ENCODE measurements around the gene RHOD. TPM values are rescaled to one million over a fixed set of nuclear protein-coding genes. Genes with fewer than 3 reads are reported as not detected.

RHOD gene
- polyA plus RNA-seq, 1 of the 3 experiments (the other 2 are of a cell fraction) = not detected

DNA sequence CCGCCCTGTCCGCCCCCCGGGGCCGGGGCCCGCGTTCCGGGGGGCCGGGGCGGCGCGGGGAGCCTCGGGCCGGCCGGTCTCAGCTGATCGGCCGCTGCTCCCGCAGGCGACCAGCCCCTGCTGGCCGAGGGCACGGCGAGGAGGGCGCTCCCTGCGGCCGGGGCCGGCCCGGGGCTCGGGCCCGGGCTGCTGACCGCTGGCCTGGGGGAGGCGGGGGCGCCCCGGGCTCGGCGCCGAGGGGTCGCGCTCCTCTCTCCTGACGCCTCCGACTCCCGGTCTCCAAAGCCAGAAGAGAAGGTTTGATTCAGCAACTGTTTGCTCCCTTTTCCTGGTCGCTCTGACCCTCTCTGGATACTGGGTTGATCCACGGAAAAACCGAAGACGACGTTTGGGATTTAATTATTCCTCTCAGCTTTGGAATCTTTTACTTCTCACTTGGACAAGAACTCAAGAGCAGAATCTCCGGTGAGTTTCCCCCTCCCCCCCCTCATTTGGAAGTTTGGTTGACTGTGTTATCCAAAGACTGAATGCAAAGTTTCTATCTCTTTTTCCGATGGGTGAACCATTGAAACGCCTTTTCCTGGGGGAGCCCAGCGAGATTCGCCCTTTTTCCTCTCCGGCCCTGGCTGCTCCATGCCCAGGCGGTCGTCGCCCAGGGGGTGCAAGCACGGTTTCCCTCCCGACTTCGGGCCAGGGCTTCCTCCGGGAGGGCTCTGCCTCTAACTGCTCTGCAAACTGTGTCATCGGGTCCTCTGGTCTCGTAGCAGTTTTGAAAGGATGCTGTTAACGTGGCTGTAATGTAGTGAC lies 63.1 kb downstream of the RHOD start:
- Histone ChIP-seq H3K36me3 (replicated peaks in 1 of 2; ENCODE audit: control insufficient read depth in 1 of 2, insufficient read depth in 2 of 2, low read length in 1 of 2) (peaks cover 0 to 12% of the 10 kb centered on the region in 2 experiments), H3F3A (replicated peaks; ENCODE audit: insufficient read depth) (peaks cover 17% of the 10 kb centered on the region), H2AFZ (ENCODE audit: low read depth) (peak overlapping the region; percentile 76), H3K9me3 (no peaks in the 10 kb centered on the region), H3K27me3 (ENCODE audit: insufficient read depth) (no peaks in the 10 kb centered on the region), H3K4me3 (ENCODE audit: low read depth in 2 of 2, low read length in 1 of 2) (peak overlapping the region; percentile 82 to 100), H3K9ac (peak overlapping the region; percentile 84), H4K20me1 (ENCODE audit: insufficient read depth) (peaks cover 42% of the 10 kb centered on the region), H3K9me2 (no peaks in the 10 kb centered on the region), H3K4me1 (ENCODE audit: control insufficient read depth in 1 of 2, insufficient read depth in 2 of 2, low read depth in 1 of 2, low read length in 1 of 2) (peaks cover 0 to 9% of the 10 kb centered on the region in 2 experiments; a peak in 3 of 4 replicates), H3K79me2 (ENCODE audit: insufficient read depth) (peaks cover 53% of the 10 kb centered on the region), H3K27ac (ENCODE audit: low read depth in 2 of 2, low read length in 1 of 2) (peak overlapping the region; percentile 74 to 85), H3K4me2 (peak overlapping the region; percentile 77)
- 0% methylated on average over 23 of the region's 61 CpGs for WGBS (ENCODE audit: low lambda C conversion rate)
- ChIA-PET POLR2A (no interaction called here), CTCF (interaction anchor here (0.6 to 4.6 kb wide), 7 partner anchors 8 to 196 kb away, joined by 3 to 15 read pairs (median 4); no protein-coding TSS in a partner anchor)
- TF ChIP-seq POLR2AphosphoS5 (IDR thresholded peaks at IDR 0.05; ENCODE audit: low read depth, low read length) = no peak
- peak; percentile 5; the same call in 1 of the 2 replicates for TF ChIP-seq SIN3A (IDR thresholded peaks at IDR 0.05; ENCODE audit: borderline replicate concordance, low read depth, low read length)
- TF ChIP-seq, protein P1, sequence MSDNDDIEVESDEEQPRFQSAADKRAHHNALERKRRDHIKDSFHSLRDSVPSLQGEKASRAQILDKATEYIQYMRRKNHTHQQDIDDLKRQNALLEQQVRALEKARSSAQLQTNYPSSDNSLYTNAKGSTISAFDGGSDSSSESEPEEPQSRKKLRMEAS (IDR thresholded peaks at IDR 0.05; ENCODE audit: low read depth) = 0 out of 2 replicates have a peak, but pooled peaks have one; percentile 14
- no peak for TF ChIP-seq YY1 (IDR thresholded peaks at IDR 0.05; ENCODE audit: low read depth)
- DNase-seq = peak; percentile 79

DNA sequence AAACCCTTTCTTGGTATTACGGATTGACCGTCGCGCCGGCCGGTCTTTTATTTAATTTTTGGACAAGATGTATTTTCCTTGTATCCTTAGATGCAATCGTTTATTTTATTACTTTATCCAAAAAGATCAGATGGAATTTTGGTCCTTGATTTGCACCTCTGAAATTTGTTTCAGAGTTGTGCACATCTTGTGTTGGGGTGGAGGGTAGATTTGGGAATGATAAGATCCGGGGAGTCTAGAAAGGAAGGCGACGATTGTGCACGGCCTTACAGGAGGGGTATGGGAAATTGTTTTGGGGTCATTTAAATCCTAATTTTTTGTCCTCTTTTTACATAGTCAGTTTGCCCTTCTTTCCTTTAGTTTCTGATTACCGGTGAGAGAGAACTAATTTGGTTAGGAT lies 63.8 kb downstream of the RHOD start:
- CTCF ChIA-PET = interaction anchor here (0.8 to 1.0 kb wide), 2 partner anchors 21 to 142 kb away, joined by 3 read pairs; no protein-coding TSS in a partner anchor
- under 1% methylated on average over 12 of the region's 12 CpGs for WGBS (ENCODE audit: low lambda C conversion rate)

DNA sequence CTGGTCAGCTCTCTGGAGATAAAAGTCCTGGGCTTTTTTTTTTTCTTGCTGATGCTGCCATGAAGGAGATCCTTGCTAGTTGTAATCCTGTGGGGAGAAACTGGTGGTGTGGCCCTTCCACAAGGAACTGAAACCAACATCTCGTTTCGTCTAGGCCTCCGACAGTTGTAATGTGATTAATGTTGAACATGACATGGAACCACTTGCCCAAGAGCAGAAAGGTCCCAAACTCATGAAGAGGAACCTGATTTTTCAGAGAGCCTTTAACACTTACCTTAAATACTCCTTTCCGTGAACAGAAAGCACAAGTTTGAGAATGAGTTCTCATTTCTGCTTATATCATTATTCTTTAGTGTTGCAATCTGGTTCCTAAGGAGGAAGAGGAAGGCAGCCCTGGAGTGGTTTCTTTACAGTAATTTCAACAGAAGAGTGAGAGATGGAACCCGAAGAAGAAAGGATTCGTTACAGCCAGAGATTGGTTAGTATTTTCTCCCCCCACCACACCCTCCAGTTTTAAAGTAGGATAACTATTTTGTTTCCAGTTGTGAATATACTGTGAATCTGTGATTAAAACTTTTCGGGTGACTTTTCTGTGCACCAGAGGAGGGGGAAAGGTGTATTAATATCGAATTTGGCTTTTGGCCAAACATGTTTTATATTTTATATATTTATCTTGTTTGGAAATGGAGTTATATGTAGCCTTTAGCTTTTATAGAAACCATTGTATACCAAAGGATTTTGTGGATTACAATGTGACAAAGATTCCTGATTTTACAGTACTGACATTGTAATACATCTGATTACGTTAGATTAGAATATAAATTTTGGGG lies 64.4 kb downstream of the RHOD start:
- CTCF ChIA-PET = interaction anchor here (1.0 to 1.3 kb wide), 3 partner anchors 141 to 261 kb away, joined by 3 read pairs; no protein-coding TSS in a partner anchor
- peaks cover 45% of the 10 kb centered on the region for H4K20me1 ChIP-seq (ENCODE audit: insufficient read depth)
- no peak for TF ChIP-seq TEAD4 (IDR thresholded peaks at IDR 0.05; ENCODE audit: borderline replicate concordance, insufficient read depth)
- no peak for TF ChIP-seq FOXM1 (IDR thresholded peaks at IDR 0.05; ENCODE audit: low read depth)
- no peak for TF ChIP-seq POLR2AphosphoS5 (IDR thresholded peaks at IDR 0.05; ENCODE audit: low read depth, low read length)
- no peak for TF ChIP-seq MEF2A (IDR thresholded peaks at IDR 0.05; ENCODE audit: borderline replicate concordance, low read depth)
- TF ChIP-seq, protein P2, sequence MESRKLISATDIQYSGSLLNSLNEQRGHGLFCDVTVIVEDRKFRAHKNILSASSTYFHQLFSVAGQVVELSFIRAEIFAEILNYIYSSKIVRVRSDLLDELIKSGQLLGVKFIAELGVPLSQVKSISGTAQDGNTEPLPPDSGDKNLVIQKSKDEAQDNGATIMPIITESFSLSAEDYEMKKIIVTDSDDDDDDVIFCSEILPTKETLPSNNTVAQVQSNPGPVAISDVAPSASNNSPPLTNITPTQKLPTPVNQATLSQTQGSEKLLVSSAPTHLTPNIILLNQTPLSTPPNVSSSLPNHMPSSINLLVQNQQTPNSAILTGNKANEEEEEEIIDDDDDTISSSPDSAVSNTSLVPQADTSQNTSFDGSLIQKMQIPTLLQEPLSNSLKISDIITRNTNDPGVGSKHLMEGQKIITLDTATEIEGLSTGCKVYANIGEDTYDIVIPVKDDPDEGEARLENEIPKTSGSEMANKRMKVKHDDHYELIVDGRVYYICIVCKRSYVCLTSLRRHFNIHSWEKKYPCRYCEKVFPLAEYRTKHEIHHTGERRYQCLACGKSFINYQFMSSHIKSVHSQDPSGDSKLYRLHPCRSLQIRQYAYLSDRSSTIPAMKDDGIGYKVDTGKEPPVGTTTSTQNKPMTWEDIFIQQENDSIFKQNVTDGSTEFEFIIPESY (IDR thresholded peaks at IDR 0.05; ENCODE audit: borderline replicate concordance, low read depth) = no peak
- TF ChIP-seq YY1 (IDR thresholded peaks at IDR 0.05; ENCODE audit: low read depth) = no peak
- TF ChIP-seq, protein P3, sequence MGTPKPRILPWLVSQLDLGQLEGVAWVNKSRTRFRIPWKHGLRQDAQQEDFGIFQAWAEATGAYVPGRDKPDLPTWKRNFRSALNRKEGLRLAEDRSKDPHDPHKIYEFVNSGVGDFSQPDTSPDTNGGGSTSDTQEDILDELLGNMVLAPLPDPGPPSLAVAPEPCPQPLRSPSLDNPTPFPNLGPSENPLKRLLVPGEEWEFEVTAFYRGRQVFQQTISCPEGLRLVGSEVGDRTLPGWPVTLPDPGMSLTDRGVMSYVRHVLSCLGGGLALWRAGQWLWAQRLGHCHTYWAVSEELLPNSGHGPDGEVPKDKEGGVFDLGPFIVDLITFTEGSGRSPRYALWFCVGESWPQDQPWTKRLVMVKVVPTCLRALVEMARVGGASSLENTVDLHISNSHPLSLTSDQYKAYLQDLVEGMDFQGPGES (IDR thresholded peaks at IDR 0.05; ENCODE audit: low read depth, low read length) = no peak
- no peak for TF ChIP-seq RXRA (IDR thresholded peaks at IDR 0.05; ENCODE audit: borderline replicate concordance, low read depth)

More for the DNA sequence above, 63.8 kb downstream of the RHOD start:
- H3K9me2 ChIP-seq = no peaks in the 10 kb centered on the region
- H3F3A ChIP-seq (replicated peaks; ENCODE audit: insufficient read depth) = peaks cover 17% of the 10 kb centered on the region
- H3K27me3 ChIP-seq (ENCODE audit: insufficient read depth) = no peaks in the 10 kb centered on the region
- TF ChIP-seq TCF12 (IDR thresholded peaks at IDR 0.05) (no peak), MEF2A (IDR thresholded peaks at IDR 0.05; ENCODE audit: borderline replicate concordance, low read depth) (no peak), CHD2 (IDR thresholded peaks at IDR 0.05; ENCODE audit: low read length, partially characterized antibody) (no peak), FOXJ3 (CRISPR knock-in tag; IDR thresholded peaks at IDR 0.05) (no peak), GATA2 (CRISPR knock-in tag; IDR thresholded peaks at IDR 0.05) (peak; percentile 53)
- peak overlapping the region; percentile 67 to 85; a peak in 3 of 4 replicates for H3K27ac ChIP-seq (ENCODE audit: low read depth in 2 of 2, low read length in 1 of 2)
- peak overlapping the region; percentile 77 for H3K4me2 ChIP-seq
- peak overlapping the region; percentile 82 to 100 for H3K4me3 ChIP-seq (ENCODE audit: low read depth in 2 of 2, low read length in 1 of 2)
- peak overlapping the region; percentile 76; the same call in 1 of the 2 replicates for H2AFZ ChIP-seq (ENCODE audit: low read depth)
- H3K9ac ChIP-seq = peak overlapping the region; percentile 81
- H3K79me2 ChIP-seq (ENCODE audit: insufficient read depth) = peaks cover 60% of the 10 kb centered on the region
- peaks cover 42% of the 10 kb centered on the region for H4K20me1 ChIP-seq (ENCODE audit: insufficient read depth)
- H3K4me1 ChIP-seq (ENCODE audit: control insufficient read depth in 1 of 2, insufficient read depth in 2 of 2, low read depth in 1 of 2, low read length in 1 of 2) = peaks cover 0 to 9% of the 10 kb centered on the region in 2 experiments; a peak in 3 of 4 replicates
- POLR2A ChIA-PET = no interaction called here
- no peak for DNase-seq
- no peaks in the 10 kb centered on the region for H3K9me3 ChIP-seq
- peaks cover 0 to 17% of the 10 kb centered on the region in 2 experiments for H3K36me3 ChIP-seq (replicated peaks in 1 of 2; ENCODE audit: control insufficient read depth in 1 of 2, insufficient read depth in 2 of 2, low read length in 1 of 2)

More for the DNA sequence above, 64.4 kb downstream of the RHOD start:
- DNase-seq = no peak
- H3K36me3 ChIP-seq (replicated peaks in 1 of 2; ENCODE audit: control insufficient read depth in 1 of 2, insufficient read depth in 2 of 2, low read length in 1 of 2) = peaks cover 0 to 18% of the 10 kb centered on the region in 2 experiments
- H3K27me3 ChIP-seq (ENCODE audit: insufficient read depth) = no peaks in the 10 kb centered on the region
- H3K79me2 ChIP-seq (ENCODE audit: insufficient read depth) = peaks cover 66% of the 10 kb centered on the region
- H3K27ac ChIP-seq (ENCODE audit: low read depth in 2 of 2, low read length in 1 of 2) = peak overlapping the region; percentile 39 to 67; a peak in 3 of 4 replicates
- peaks cover 0 to 6% of the 10 kb centered on the region in 2 experiments; a peak in 3 of 4 replicates for H3K4me1 ChIP-seq (ENCODE audit: control insufficient read depth in 1 of 2, insufficient read depth in 2 of 2, low read depth in 1 of 2, low read length in 1 of 2)
- 9% methylated on average over 9 of the region's 9 CpGs for WGBS (ENCODE audit: low lambda C conversion rate)
- peak overlapping the region; percentile 81 for H3K9ac ChIP-seq
- H3K4me3 ChIP-seq (ENCODE audit: low read depth in 2 of 2, low read length in 1 of 2) = peak overlapping the region; percentile 82 to 100
- peaks cover 17% of the 10 kb centered on the region for H3F3A ChIP-seq (replicated peaks; ENCODE audit: insufficient read depth)
- no peaks in the 10 kb centered on the region for H3K9me3 ChIP-seq
- H3K9me2 ChIP-seq = no peaks in the 10 kb centered on the region
- POLR2A ChIA-PET = no interaction called here
- H3K4me2 ChIP-seq = peak overlapping the region; percentile 77
- H2AFZ ChIP-seq (ENCODE audit: low read depth) = no peak overlapping the region

Measured in SK-N-SH (cell line).